NT2/D1 (cell line): ENCODE measurements around the gene KCNH6.

Experiments
- DNase-seq: peaks from one replicate; pipeline ENCODE4 v3.0.0-alpha.2; 2011; ENCODE audit warnings: low read depth, low spot score
- H3K27me3 ChIP-seq: 2 replicates; pipeline ENCODE4 v1.6.0; 2011; ENCODE audit warnings: mild to moderate bottlenecking; ENCODE audit not compliant: insufficient read length, insufficient read depth
- H3K36me3 ChIP-seq: 2 replicates; pipeline ENCODE4 v1.6.1; 2011; ENCODE audit warnings: mild to moderate bottlenecking, low read length, mixed read lengths; ENCODE audit not compliant: insufficient read depth, insufficient read length
- H3K4me1 ChIP-seq: 2 replicates; pipeline ENCODE4 v1.5.1; 2011; ENCODE audit not compliant: insufficient read depth, insufficient read length
- H3K4me3 ChIP-seq: 2 replicates; pipeline ENCODE4 v1.5.1; 2011; ENCODE audit warnings: low read depth; ENCODE audit not compliant: insufficient read length
- H3K9ac ChIP-seq: 2 replicates; pipeline ENCODE4 v1.6.0; 2011; ENCODE audit warnings: low read depth; ENCODE audit not compliant: insufficient read length
- H3K9me3 ChIP-seq: 2 replicates; pipeline ENCODE4 v1.5.1; 2011; ENCODE audit warnings: mild to moderate bottlenecking, low read length; ENCODE audit not compliant: insufficient read depth
- SUZ12 ChIP-seq: IDR thresholded peaks from 2 replicates; pipeline ENCODE4 v1.6.1; 2011; ENCODE audit not compliant: insufficient read length, insufficient read depth; ENCODE audit errors: extremely low read depth
- YY1 ChIP-seq: IDR thresholded peaks from 2 replicates; pipeline ENCODE4 v1.6.1; 2011; ENCODE audit not compliant: insufficient read length, insufficient read depth
- ZNF274 ChIP-seq: IDR thresholded peaks from 2 replicates; pipeline ENCODE4 v1.6.1; 2011; ENCODE audit warnings: mild to moderate bottlenecking, low read depth, low read length

KCNH6 gene

DNA sequence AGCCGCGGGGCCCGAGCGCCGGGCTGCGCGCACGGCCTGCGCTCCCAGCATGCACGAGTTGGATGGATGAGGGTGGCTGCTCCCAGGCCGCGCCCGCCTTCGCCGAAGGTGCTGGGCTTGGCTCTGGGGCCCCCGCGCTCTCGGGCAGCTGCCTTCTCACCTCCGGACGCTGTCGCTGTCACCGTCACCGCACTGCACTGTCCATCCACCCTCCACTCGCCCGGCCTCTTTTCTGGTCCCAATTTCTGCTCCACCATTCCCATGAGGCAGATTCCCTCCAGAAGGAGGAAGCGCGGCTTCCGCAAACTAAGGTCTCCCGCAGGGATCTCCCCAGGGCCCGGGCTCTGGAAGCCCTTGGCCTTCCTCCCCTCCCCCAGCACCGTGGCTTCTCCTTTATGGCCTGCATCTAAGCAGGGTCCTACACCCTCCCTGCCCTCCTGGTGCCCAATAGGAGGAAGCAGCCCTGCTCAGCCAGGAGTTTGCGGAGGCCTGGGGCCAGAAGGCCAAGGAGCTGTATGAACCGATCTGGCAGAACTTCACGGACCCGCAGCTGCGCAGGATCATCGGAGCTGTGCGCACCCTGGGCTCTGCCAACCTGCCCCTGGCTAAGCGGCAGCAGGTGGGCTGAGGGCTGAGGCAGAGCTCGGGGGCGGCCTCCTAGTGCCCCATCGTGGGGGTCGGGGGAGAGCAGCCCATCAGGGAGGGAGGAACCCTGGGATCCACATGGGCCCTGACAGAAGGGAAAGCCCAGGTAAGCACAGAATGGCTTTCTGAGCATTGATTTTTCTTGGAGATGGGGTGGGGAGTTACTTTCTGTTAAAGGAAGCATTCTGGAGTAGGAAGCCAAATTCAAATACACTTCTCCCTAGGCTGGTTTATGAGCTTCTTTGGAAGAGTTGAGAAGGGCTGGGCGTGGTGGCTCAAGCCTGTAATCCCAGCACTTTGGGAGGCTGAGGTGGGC lies 45.4 kb upstream of the KCNH6 start:
- H3K4me1 ChIP-seq, result peaks cover 28% of the 10 kb centered on the region
- H3K9ac ChIP-seq, result peak overlapping the region; percentile 68
- no peak for DNase-seq

DNA sequence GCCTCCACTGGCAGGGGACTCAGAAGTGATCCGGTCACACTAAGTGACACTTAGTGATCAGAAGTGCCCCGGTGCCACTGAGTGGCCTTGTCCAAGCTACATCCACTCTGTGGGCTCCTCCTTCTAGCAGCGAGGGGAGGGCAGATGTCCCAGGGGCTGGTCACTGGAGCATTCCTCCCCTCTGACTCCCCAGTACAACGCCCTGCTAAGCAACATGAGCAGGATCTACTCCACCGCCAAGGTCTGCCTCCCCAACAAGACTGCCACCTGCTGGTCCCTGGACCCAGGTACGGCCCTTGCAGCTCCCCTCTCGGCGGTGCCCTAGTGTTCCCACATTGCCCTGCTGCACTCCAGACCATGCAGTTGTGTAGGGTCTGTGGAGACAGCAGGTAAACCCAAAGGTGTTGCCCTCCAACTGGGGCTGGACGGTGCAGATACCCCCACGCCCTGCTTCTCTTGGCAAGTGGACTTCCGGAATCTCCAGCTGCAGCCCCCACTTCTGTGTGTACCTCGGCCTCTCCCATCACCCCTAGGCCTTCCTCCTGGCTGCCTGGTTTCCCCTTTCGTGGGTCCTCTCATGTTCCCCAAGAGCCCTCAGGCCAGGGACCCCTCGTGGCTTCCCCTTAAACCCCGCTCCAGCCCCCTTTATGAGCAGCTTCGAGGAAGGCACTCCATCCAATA lies 44.2 kb upstream of the KCNH6 start:
- Histone ChIP-seq H3K4me3 (no peak overlapping the region), H3K9me3 (no peaks in the 10 kb centered on the region), H3K36me3 (no peaks in the 10 kb centered on the region), H3K27me3 (peaks cover 16% of the 10 kb centered on the region), H3K9ac (no peak overlapping the region), H3K4me1 (peaks cover 28% of the 10 kb centered on the region)
- no peak for TF ChIP-seq SUZ12
- no peak for TF ChIP-seq ZNF274
- TF ChIP-seq YY1, result no peak
- peak; percentile 58 for DNase-seq

More for the DNA sequence above, 45.4 kb upstream of the KCNH6 start:
- H3K4me3 ChIP-seq, result peak overlapping the region; percentile 51
- H3K36me3 ChIP-seq, result no peaks in the 10 kb centered on the region
- TF ChIP-seq SUZ12, result no peak
- no peak for TF ChIP-seq ZNF274
- TF ChIP-seq YY1, result no peak
- H3K27me3 ChIP-seq, result peaks cover 16% of the 10 kb centered on the region
- no peaks in the 10 kb centered on the region for H3K9me3 ChIP-seq

DNA sequence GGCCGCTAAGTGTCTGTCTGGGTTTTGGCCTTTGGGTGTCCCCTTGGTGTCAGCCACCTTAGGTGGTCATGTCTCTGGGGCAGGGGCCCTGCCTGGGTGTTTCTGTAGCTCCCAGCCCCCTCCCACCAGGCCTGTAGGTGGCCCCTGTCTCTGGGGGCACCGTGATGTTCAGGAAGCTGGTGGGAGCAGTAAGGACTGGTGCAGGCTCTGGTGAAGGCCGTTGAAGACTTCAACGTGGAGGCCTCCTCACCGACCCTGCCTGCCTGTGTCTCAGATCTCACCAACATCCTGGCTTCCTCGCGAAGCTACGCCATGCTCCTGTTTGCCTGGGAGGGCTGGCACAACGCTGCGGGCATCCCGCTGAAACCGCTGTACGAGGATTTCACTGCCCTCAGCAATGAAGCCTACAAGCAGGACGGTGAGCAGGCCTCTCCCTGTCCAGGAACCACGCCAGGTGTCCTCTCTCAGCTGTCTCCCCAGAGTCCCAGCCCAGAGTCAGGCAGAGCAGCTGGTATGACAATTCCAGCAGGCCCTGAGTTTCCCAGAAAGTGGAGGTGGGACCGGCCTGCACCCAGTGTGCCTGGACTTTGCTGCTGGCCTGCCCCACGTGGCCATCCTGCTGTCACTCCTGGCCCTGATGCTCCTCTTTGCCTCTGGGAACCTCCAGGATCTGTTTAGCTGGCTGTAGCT lies 43.5 kb upstream of the KCNH6 start:
- Histone ChIP-seq H3K4me3 (no peak overlapping the region), H3K36me3 (no peaks in the 10 kb centered on the region), H3K4me1 (peaks cover 31% of the 10 kb centered on the region), H3K27me3 (peaks cover 16% of the 10 kb centered on the region), H3K9me3 (no peaks in the 10 kb centered on the region), H3K9ac (no peak overlapping the region)
- no peak for TF ChIP-seq SUZ12
- no peak for TF ChIP-seq ZNF274
- no peak for TF ChIP-seq YY1
- DNase-seq, result no peak

GRCh38 chr17:63480192-63480784 lies 42.9 kb upstream of the KCNH6 start:
- Histone ChIP-seq H3K9ac (no peak overlapping the region), H3K9me3 (no peaks in the 10 kb centered on the region), H3K36me3 (no peaks in the 10 kb centered on the region), H3K27me3 (peaks cover 16% of the 10 kb centered on the region), H3K4me1 (peaks cover 27% of the 10 kb centered on the region), H3K4me3 (no peak overlapping the region)
- TF ChIP-seq ZNF274 (no peak), SUZ12 (no peak), YY1 (no peak)
- no peak for DNase-seq

- Histone ChIP-seq H3K4me1 (peaks cover 20% of the 10 kb centered on the region), H3K4me3 (no peak overlapping the region), H3K27me3 (peaks cover 12% of the 10 kb centered on the region), H3K36me3 (no peaks in the 10 kb centered on the region), H3K9me3 (no peaks in the 10 kb centered on the region), H3K9ac (no peak overlapping the region)
- DNase-seq, result no peak
- TF ChIP-seq SUZ12 (no peak), YY1 (no peak), ZNF274 (no peak)
Observed at GRCh38 chr17:63480826-63481487, 42.2 kb upstream of the KCNH6 start.

DNA sequence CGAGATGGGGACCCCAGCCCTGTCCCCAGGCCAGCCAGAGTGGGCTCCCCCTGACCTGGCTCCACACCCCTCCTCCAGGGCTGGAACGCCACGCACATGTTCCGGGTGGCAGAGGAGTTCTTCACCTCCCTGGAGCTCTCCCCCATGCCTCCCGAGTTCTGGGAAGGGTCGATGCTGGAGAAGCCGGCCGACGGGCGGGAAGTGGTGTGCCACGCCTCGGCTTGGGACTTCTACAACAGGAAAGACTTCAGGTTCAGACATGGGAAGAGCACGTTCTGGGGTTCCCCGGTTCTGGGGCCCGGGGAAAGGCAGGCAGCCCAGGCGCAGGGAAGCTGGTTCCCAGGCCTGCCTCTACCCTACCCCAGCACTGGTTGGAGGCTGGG lies 41.7 kb upstream of the KCNH6 start:
- Histone ChIP-seq H3K9me3 (no peaks in the 10 kb centered on the region), H3K4me1 (peaks cover 19% of the 10 kb centered on the region), H3K9ac (no peak overlapping the region), H3K36me3 (no peaks in the 10 kb centered on the region), H3K27me3 (peaks cover 12% of the 10 kb centered on the region), H3K4me3 (no peak overlapping the region)
- TF ChIP-seq SUZ12 (no peak), ZNF274 (no peak), YY1 (no peak)
- DNase-seq, result no peak
